HepG2 (cell line): Measurements from ENCODE around the gene XPO5. TPM values are rescaled to one million over a fixed set of nuclear protein-coding genes. Genes with fewer than 3 reads are reported as not detected.

Experiments used
- DPF2 ChIP-seq: sonication (generic); formaldehyde crosslinking; IDR thresholded peaks from 2 replicates; pipeline ENCODE4 v1.4.0; 2020; ENCODE audit warnings: mild to moderate bottlenecking, low read depth, missing genetic modification reagents, borderline replicate concordance
- E2F2 ChIP-seq: sonication (generic); formaldehyde crosslinking; IDR thresholded peaks from 2 replicates; pipeline ENCODE4 v1.4.0; 2020; ENCODE audit warnings: missing genetic modification reagents, borderline replicate concordance
- HNF4G ChIP-seq, 2 experiments: sonication (generic) in 1 of 2; formaldehyde crosslinking in 1 of 2; IDR thresholded peaks; 2 replicates each; pipeline versions ENCODE4 v1.4.0 to v1.6.1; 2011 to 2020; ENCODE audit warnings: borderline replicate concordance in 2 of 2, low read depth in 2 of 2, mild to moderate bottlenecking in 2 of 2, low read length in 1 of 2, missing genetic modification reagents in 1 of 2, moderate library complexity in 1 of 2
- ISX ChIP-seq: sonication (generic); formaldehyde crosslinking; conservative IDR thresholded peaks from 2 replicates; pipeline ENCODE4 v1.5.0; 2020; ENCODE audit warnings: missing genetic modification reagents
- MNT ChIP-seq: fragments of 450-650 bp; IDR thresholded peaks from 2 replicates; pipeline ENCODE4 v1.6.1; 2016
- MTA3 ChIP-seq: sonication (generic); formaldehyde crosslinking; IDR thresholded peaks from 2 replicates; pipeline ENCODE4 v1.4.0; 2020; ENCODE audit warnings: missing genetic modification reagents
- MZF1 ChIP-seq: sonication (generic); formaldehyde crosslinking; IDR thresholded peaks from 2 replicates; pipeline ENCODE4 v1.8.1; 2023; ENCODE audit warnings: mild to moderate bottlenecking, missing genetic modification reagents, borderline replicate concordance
- SNAPC2 ChIP-seq: sonication (generic); formaldehyde crosslinking; IDR thresholded peaks from 2 replicates; pipeline ENCODE4 v1.8.1; 2022; ENCODE audit warnings: mild to moderate bottlenecking, missing genetic modification reagents
- SRSF9 ChIP-seq: fragments of 200-400 bp; formaldehyde crosslinking; IDR thresholded peaks from 2 replicates; pipeline ENCODE4 v1.6.1; 2018; ENCODE audit warnings: borderline replicate concordance, mild to moderate bottlenecking, low read depth, low read length; ENCODE audit not compliant: insufficient read depth, poor library complexity, severe bottlenecking
- TRAFD1 ChIP-seq: sonication (generic); formaldehyde crosslinking; IDR thresholded peaks from 2 replicates; pipeline ENCODE4 v1.5.1; 2020; ENCODE audit warnings: missing genetic modification reagents, mild to moderate bottlenecking, borderline replicate concordance
- ZFP62 ChIP-seq: sonication (generic); formaldehyde crosslinking; IDR thresholded peaks from 2 replicates; pipeline ENCODE4 v1.4.0; 2020; ENCODE audit warnings: missing genetic modification reagents
- ZNF326 ChIP-seq: sonication (generic); formaldehyde crosslinking; IDR thresholded peaks from 2 replicates; pipeline ENCODE4 v1.4.0; 2020; ENCODE audit warnings: missing genetic modification reagents, borderline replicate concordance
- ZNF333 ChIP-seq: sonication (generic); formaldehyde crosslinking; IDR thresholded peaks from 2 replicates; pipeline ENCODE4 v1.4.0; 2020; ENCODE audit warnings: mild to moderate bottlenecking, missing genetic modification reagents, borderline replicate concordance
- ZNF678 ChIP-seq: sonication (generic); formaldehyde crosslinking; IDR thresholded peaks from 2 replicates; pipeline ENCODE4 v1.4.0; 2020; ENCODE audit warnings: mild to moderate bottlenecking, missing genetic modification reagents
- polyA plus RNA-seq, 8 experiments: library from polyadenylated mRNA; depleted of rRNA in 3 of 8; stranded (reverse) in 7 of 8; unstranded in 1 of 8; fragments of >200 nt; fragmentation: Illumina TruSeq in 4 of 8; extraction: Trizol in 4 of 8; gene quantifications; 2 replicates each; pipeline versions ENCODE4 v1.2.1 to v1.2.3, GENCODE V29; 2011 to 2016; ENCODE audit warnings: low read depth in 4 of 8, missing spikeins in 1 of 8, mixed read lengths in 1 of 8; ENCODE audit not compliant: insufficient read depth in 1 of 8
- total RNA-seq, 5 experiments: library from RNA; depleted of rRNA; stranded (reverse); fragments of >200 nt; fragmentation: Illumina TruSeq; extraction: Trizol; gene quantifications; 2 replicates each; pipeline ENCODE4 v1.2.3, GENCODE V29; 2016; ENCODE audit warnings: low read depth in 1 of 5
- TF ChIP-seq, protein P1 (sequence below): sonication (generic); formaldehyde crosslinking; IDR thresholded peaks from 2 replicates; pipeline ENCODE4 v1.4.0; 2020; ENCODE audit warnings: missing genetic modification reagents, mild to moderate bottlenecking, borderline replicate concordance
- TF ChIP-seq, protein P2 (sequence below): sonication (generic); formaldehyde crosslinking; IDR thresholded peaks from 2 replicates; pipeline ENCODE4 v1.5.0; 2020; ENCODE audit warnings: mild to moderate bottlenecking, missing genetic modification reagents, moderate library complexity
- TF ChIP-seq, protein P3 (sequence below): IDR thresholded peaks from 2 replicates; pipeline ENCODE4 v1.6.1; 2016; ENCODE audit warnings: low read depth, borderline replicate concordance

The XPO5 gene
- total and polyA plus RNA-seq, 2 of the 13 experiments (the other 11 are each of a cell fraction or from before 2014, with no cell fraction given): 52.2 to 68.0 TPM

DNA sequence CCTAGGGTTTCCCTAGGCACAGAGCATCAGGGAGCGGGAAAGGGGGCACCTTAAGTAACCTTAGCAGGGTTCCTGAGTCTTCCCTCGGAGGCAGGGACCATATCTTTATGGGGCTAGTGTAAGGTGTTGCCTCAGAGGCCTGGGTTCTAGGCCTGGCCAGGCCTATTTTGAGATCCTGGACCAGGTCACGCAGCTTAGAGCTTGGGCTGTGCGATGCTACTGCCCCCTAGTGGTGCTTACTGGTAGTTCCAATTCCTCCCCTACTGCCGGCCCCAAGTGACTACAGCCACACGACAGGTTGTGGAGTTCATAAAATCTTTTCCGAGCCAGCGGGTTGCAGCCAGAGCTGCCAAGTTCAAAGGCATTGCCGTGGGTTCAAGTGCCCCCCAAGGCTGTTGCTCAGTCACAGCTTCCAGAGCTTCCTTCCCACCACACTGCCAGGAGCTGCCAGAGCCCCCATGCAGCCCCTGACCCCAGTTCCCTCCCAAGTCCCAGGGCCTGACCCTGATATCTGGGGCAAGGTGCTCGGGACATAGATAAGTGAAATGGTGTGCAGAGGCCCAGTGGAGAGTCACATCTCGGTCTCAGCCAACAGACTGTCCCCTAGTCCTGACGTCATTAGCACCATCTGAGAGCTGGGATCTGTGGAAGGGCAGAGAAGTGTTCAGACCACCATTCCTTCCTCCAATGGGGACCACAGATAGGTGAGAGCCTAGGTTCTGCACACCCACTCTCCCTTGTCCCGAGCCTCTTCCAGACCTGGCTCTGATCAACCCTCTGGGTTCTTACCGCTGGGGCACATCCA is 69.0 kb downstream of the XPO5 start (continued):
- TF ChIP-seq SRSF9 (no peak), MZF1 (CRISPR knock-in tag) (no peak), MTA3 (CRISPR knock-in tag) (no peak), HNF4G (IDR thresholded peaks at IDR 0.05; ENCODE audit: borderline replicate concordance, low read depth, low read length) (no peak), HNF4G (CRISPR knock-in tag; IDR thresholded peaks at IDR 0.05; ENCODE audit: borderline replicate concordance, low read depth) (no peak), SNAPC2 (CRISPR knock-in tag) (no peak), DPF2 (no peak), ZNF333 (CRISPR knock-in tag) (0 out of 2 replicates have a peak, but pooled peaks have one; percentile 60), MNT (no peak), ZNF326 (CRISPR knock-in tag) (no peak), ZNF678 (no peak), ISX (no peak), E2F2 (CRISPR knock-in tag) (no peak), ZFP62 (CRISPR knock-in tag) (no peak), TRAFD1 (CRISPR knock-in tag) (no peak)
- TF ChIP-seq, protein P1, sequence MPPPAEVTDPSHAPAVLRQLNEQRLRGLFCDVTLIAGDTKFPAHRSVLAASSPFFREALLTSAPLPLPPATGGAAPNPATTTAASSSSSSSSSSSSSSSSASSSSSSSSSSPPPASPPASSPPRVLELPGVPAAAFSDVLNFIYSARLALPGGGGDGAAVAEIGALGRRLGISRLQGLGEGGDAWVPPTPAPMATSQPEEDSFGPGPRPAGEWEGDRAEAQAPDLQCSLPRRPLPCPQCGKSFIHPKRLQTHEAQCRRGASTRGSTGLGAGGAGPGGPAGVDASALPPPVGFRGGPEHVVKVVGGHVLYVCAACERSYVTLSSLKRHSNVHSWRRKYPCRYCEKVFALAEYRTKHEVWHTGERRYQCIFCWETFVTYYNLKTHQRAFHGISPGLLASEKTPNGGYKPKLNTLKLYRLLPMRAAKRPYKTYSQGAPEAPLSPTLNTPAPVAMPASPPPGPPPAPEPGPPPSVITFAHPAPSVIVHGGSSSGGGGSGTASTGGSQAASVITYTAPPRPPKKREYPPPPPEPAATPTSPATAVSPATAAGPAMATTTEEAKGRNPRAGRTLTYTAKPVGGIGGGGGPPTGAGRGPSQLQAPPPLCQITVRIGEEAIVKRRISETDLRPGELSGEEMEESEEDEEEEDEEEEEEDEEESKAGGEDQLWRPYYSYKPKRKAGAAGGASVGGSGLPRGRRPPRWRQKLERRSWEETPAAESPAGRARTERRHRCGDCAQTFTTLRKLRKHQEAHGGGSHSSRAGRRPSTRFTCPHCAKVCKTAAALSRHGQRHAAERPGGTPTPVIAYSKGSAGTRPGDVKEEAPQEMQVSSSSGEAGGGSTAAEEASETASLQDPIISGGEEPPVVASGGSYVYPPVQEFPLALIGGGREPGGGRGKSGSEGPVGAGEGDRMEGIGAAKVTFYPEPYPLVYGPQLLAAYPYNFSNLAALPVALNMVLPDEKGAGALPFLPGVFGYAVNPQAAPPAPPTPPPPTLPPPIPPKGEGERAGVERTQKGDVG: peak; percentile 30; the same call in 1 of the 2 replicates
- TF ChIP-seq, protein P2, sequence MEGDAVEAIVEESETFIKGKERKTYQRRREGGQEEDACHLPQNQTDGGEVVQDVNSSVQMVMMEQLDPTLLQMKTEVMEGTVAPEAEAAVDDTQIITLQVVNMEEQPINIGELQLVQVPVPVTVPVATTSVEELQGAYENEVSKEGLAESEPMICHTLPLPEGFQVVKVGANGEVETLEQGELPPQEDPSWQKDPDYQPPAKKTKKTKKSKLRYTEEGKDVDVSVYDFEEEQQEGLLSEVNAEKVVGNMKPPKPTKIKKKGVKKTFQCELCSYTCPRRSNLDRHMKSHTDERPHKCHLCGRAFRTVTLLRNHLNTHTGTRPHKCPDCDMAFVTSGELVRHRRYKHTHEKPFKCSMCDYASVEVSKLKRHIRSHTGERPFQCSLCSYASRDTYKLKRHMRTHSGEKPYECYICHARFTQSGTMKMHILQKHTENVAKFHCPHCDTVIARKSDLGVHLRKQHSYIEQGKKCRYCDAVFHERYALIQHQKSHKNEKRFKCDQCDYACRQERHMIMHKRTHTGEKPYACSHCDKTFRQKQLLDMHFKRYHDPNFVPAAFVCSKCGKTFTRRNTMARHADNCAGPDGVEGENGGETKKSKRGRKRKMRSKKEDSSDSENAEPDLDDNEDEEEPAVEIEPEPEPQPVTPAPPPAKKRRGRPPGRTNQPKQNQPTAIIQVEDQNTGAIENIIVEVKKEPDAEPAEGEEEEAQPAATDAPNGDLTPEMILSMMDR: peak; percentile 98
- TF ChIP-seq, protein P3, sequence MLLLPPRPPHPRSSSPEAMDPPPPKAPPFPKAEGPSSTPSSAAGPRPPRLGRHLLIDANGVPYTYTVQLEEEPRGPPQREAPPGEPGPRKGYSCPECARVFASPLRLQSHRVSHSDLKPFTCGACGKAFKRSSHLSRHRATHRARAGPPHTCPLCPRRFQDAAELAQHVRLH (CRISPR knock-in tag): peak; percentile 83
